ENCODE results near the gene OPCML. TPM values are rescaled to one million over a fixed set of nuclear protein-coding genes. Genes with fewer than 3 reads are reported as not detected.

The OPCML gene
- total RNA-seq, 2 donors from 2014 or later = 0.04 TPM; not detected in 1

DNA sequence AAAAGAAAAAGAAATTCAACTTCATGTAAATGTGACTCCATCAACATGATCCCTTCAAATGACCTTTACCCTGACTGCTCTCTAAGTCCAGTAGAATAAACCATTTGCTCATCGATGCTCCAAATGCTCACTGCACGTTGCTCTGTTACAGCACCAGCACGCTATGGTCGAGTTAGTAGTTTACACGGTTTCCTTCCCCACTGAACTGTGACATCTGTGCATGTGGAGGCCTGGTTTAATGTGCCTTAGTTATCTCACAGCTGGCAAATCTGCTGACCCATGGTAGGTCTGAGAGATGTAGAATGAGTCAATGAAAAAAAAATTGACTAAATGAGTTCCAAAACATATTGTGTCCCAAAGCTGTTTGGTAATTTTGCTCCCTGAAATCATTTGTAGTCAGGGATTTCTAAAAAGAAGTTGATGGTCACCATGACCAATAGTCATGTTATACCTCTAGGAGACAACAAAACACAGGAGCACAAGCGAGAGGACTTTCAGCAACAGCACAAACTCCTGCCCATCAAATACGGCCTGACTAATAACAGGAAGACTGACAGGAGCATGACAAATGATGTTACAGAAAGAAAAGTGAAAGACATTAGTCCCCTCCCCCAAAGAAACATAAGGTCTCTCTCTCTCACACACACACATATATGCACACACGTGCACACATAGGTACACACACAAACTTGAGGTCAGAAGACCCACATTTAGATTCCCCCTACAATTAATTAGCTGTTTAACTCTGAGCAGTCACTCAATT lies 624.5 kb downstream of the OPCML start:
- H3K27me3 ChIP-seq = no peaks in the 10 kb centered on the region
- H3K9me3 ChIP-seq = no peaks in the 10 kb centered on the region
- TF ChIP-seq, protein P1, sequence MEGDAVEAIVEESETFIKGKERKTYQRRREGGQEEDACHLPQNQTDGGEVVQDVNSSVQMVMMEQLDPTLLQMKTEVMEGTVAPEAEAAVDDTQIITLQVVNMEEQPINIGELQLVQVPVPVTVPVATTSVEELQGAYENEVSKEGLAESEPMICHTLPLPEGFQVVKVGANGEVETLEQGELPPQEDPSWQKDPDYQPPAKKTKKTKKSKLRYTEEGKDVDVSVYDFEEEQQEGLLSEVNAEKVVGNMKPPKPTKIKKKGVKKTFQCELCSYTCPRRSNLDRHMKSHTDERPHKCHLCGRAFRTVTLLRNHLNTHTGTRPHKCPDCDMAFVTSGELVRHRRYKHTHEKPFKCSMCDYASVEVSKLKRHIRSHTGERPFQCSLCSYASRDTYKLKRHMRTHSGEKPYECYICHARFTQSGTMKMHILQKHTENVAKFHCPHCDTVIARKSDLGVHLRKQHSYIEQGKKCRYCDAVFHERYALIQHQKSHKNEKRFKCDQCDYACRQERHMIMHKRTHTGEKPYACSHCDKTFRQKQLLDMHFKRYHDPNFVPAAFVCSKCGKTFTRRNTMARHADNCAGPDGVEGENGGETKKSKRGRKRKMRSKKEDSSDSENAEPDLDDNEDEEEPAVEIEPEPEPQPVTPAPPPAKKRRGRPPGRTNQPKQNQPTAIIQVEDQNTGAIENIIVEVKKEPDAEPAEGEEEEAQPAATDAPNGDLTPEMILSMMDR (IDR thresholded peaks at IDR 0.05) = no peak
- H3K27ac ChIP-seq = no peak overlapping the region
- H3K4me1 ChIP-seq = no peaks in the 10 kb centered on the region
- no peak overlapping the region for H3K4me3 ChIP-seq
- H3K36me3 ChIP-seq = no peaks in the 10 kb centered on the region
- no peak for DNase-seq (ENCODE audit: low spot score)

- H3K27ac ChIP-seq = no peak overlapping the region
- no peaks in the 10 kb centered on the region for H3K27me3 ChIP-seq
- no peak for DNase-seq (ENCODE audit: low spot score)
- no peak overlapping the region for H3K4me3 ChIP-seq
- TF ChIP-seq, protein P1 (IDR thresholded peaks at IDR 0.05) = no peak
- H3K4me1 ChIP-seq = no peaks in the 10 kb centered on the region
- no peaks in the 10 kb centered on the region for H3K9me3 ChIP-seq
- H3K36me3 ChIP-seq = no peaks in the 10 kb centered on the region
These were observed 627.7 kb downstream of the OPCML start for GRCh38 chr11:132904607-132905006.

DNA sequence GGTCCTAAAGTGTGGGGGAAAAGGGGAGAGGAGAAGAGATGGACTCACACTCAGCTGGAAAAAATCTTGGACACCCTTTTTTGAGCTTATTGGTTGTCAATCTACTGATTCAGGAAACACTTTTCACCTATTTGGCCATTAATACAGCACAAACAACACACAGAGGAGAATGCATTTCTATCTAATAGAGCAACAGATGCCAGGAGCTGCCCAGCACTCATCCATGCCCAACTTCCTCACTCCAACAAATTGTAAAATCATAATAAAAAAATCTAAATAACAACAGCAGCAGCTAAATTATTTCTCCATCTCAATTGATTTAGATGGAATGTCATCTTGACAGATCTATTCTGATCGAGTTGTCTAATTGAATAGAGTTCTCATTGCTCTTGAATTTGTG lies 628.2 kb downstream of the OPCML start:
- H3K36me3 ChIP-seq = no peaks in the 10 kb centered on the region
- H3K9me3 ChIP-seq = no peaks in the 10 kb centered on the region
- no peak overlapping the region for H3K4me3 ChIP-seq
- no peaks in the 10 kb centered on the region for H3K4me1 ChIP-seq
- H3K27ac ChIP-seq = no peak overlapping the region
- DNase-seq (ENCODE audit: low spot score) = no peak
- no peaks in the 10 kb centered on the region for H3K27me3 ChIP-seq
- TF ChIP-seq, protein P1 (IDR thresholded peaks at IDR 0.05) = no peak

DNA sequence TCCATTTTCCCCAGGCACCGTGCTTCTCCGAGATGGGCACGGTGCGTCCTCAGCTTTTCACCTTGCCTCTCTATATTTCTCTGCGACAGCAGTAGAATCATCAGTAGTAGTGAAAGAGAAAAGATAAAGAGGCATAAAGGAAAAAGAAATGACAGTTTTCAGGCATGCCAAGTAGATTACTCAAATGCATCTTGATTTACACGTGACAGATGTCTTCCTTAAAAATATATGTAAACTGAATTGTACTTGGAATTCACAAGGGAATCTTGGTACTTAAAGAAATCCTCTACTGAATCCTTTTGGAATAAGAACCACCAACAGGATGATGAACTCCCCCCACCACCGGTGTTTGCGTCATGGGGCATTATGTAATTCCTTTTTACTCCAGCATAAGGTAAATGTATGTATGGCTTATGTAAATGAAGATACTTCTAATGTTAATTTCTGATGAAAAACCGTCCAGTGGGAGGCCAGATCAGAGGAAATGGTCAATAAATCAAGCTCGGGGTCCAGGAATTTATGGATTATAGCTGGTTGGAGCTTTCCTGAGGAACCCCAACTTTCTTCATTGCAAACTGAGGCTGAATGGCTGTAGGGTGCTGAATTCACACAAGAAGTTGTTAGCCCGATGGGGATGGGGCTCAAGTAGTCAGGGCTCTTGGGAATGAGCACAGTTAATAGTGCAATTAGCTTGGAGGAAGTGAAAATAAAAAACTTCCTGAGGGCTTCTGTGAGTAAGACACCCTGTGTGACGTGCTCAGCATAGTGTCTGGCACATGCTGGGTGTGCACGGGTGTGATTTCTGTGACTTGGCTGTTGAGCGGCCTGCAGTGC lies 630.4 kb downstream of the OPCML start:
- no peaks in the 10 kb centered on the region for H3K4me1 ChIP-seq
- no peak overlapping the region for H3K4me3 ChIP-seq
- no peaks in the 10 kb centered on the region for H3K9me3 ChIP-seq
- no peak overlapping the region for H3K27ac ChIP-seq
- TF ChIP-seq, protein P1 (IDR thresholded peaks at IDR 0.05) = no peak
- H3K36me3 ChIP-seq = no peaks in the 10 kb centered on the region
- DNase-seq (ENCODE audit: low spot score) = no peak
- H3K27me3 ChIP-seq = no peaks in the 10 kb centered on the region

- Histone ChIP-seq H3K9me3 (no peaks in the 10 kb centered on the region), H3K36me3 (no peaks in the 10 kb centered on the region), H3K4me3 (no peak overlapping the region), H3K27me3 (no peaks in the 10 kb centered on the region), H3K27ac (no peak overlapping the region), H3K4me1 (no peaks in the 10 kb centered on the region)
- no peak for DNase-seq (ENCODE audit: low spot score)
- TF ChIP-seq, protein P1 (IDR thresholded peaks at IDR 0.05) = no peak
These were observed 633.6 kb downstream of the OPCML start for GRCh38 chr11:132898676-132899075.
